GM19035 (cell line): ENCODE results near the gene BAZ2B.

Experiments used
- ATAC-seq: cut with Tn5 transposase; IDR thresholded peaks from one replicate; pipeline ENCODE4 v1.9.1; 2021; ENCODE audit not compliant: unreplicated experiment

Gene BAZ2B

GRCh38 chr2:159615367-159616285 is 722 bp downstream of the BAZ2B start:
- ATAC-seq = peak; percentile 67

DNA sequence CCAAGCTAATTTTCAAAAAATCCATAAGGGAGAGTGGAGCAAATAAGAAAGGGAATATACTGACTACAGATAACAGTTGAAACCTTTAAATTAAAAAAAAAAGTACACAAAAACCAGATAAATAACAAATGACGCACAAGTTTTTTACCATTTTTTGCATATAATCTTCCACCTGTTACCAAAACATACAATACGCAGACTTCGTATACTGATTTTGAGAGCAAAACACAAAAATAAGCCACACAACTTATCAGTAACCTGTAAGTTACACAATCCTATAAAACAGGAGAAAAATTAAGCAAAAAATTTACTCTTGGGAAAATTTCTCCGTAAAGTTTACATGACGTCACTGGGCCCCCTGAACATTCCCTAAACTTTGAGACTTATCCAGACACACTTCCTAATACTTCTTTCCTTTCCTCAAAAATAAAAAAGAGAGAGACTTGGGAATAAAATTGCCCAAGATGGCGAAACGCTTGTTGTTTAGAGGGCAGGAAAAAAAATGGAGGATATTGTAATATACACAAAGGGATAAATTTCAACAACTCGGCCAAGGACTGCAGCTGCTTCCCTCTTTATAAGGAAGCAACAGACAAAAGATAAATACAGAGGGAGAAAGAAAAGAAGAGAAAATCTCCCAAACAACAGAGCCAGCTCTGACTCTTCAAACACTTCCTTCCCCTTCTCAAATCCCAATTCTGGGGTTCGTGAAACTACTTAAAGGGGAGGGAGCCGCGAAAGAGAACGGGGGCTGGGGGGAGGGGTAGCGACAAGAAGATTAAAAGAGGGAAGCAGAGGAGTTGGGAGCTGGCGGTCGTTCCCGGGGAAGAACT is 1.6 kb downstream of the BAZ2B start:
- ATAC-seq = no peak

DNA sequence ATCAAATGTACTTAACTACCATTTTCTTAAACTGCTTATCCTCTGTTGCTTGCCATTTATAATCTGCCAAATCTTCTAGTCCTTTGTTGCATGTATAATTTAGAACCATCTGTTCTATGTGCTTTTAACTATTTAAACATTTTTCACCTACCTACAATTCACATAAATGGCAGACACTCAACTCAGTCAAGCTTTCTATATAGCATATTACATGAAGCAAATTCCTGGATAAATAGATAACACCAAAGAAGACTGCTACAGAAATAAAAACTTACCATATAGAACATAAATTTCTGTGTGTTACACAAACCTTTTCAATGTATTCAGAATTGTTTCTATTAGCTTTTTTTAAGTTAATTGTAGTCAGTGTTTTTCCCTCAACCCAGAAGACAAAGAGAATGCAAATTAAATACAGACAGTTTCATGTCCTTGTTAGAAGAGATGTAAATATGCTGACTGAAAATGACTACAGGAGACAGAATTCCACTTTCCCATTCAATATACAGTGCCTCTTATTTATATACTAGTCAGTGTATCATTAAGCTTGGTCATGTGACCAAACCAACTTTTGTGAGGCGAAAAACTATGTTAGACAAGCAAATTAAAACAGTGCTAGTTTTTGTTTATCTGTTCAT is 2.6 kb downstream of the BAZ2B start:
- ATAC-seq = no peak

DNA sequence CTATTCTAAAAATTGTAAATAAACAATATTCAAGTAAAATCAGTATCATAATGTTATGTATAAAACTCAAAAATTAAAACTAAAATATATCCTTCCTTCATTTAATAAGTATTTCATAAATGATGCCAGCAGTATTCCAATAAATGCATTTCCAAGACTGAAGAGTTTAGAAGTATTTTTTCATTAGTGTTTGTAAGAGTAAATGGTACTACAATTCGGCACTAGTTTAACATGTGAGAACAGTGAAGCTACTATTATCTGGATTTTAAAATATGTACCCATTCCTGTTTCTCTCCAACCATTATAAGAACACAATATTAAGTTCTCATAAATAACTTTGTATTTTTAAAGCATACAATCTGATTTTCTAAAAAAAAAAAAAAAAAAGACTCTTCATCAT is 3.3 kb downstream of the BAZ2B start:
- ATAC-seq = no peak

DNA sequence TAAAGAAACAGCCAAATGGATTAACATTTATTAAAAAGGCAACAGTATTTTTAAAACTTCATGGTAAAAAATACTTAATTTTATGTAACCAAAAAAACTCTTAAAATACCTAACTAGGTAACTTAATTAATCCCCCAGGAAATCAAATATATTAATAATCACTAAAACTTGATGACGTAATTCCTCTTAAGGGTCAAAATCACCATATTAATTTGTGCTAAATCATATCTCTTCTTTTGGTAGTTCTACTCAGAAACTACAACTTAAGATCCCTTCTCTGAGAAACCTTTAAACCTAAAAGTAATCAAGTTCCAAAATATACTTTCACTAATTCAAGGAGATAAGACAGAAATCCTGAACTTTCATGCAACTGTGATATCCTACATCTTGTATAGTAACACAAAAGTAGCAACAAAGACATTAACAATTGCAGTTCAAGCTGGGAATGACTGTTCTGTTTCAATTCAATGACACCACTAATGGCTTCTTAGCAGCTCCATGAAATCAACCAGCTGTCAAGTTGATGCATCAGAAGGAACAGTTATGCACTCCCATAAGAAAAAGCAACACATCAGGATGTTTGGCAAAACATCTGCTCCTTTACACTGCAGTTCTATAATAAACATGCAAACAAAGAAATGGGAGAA is 4.0 kb downstream of the BAZ2B start:
- ATAC-seq = no peak

DNA sequence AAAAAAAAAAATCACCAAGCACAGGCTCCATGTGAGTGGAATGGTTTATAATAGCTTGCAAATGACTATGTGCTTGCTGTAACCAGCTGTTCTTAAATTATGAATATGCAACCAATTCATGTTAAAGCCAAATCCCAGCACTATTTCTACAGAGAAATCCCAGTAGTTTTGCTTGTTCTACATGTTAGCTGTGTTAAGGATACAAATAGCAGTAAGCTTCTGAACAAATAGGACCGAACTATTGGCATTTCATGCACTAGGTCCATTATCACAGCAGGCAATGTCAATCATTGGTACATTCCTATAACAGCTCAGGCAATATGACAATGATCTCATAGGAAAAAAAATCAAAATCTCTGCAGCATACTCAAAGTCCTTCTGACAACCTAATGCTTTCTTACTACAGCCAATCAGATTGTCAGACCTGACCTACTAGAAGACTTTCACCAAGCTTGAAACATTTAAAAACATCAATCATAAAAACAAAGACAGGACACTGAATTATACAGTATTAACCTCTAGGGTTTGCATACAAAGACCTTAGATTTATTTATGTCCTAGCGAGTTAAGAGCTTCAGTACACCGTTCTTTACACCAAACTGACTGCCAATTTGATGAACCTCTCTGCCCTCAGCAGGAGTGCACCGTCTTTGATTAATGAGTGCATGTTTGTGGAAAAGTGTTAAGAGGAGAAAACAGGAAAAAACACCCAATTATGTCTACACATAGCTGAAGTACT is 6.4 kb downstream of the BAZ2B start:
- no peak for ATAC-seq

DNA sequence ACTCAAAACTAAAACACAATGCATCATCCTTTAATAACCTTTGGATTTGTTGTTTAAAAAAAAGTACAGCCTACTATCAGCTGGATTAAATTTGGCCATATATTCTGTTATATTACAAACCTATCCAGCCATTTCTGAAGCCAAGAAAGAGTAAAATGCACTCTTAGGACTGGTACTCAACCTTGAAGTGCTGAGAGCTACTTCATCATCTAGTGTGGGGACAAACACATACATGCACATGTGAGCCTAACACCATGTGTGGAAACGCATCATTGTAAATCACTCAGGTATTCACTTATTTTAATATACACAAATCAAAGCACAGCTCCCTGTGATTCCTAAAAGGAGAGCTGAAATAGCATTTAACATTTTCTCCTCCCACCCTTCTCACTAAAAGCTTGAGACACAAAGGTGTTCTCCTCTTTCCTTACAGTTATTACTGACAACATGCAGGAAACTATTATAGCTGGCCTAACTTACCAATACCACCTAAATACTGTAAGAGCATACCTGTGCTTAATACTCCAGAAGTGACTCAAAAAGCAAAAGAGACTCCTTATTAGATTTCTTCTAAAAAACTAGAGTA is 7.5 kb downstream of the BAZ2B start:
- ATAC-seq = no peak

- no peak for ATAC-seq
These were observed 8.2 kb downstream of the BAZ2B start for GRCh38 chr2:159608108-159608507.

GRCh38 chr2:159606287-159606686 is 10.1 kb downstream of the BAZ2B start:
- ATAC-seq = no peak

DNA sequence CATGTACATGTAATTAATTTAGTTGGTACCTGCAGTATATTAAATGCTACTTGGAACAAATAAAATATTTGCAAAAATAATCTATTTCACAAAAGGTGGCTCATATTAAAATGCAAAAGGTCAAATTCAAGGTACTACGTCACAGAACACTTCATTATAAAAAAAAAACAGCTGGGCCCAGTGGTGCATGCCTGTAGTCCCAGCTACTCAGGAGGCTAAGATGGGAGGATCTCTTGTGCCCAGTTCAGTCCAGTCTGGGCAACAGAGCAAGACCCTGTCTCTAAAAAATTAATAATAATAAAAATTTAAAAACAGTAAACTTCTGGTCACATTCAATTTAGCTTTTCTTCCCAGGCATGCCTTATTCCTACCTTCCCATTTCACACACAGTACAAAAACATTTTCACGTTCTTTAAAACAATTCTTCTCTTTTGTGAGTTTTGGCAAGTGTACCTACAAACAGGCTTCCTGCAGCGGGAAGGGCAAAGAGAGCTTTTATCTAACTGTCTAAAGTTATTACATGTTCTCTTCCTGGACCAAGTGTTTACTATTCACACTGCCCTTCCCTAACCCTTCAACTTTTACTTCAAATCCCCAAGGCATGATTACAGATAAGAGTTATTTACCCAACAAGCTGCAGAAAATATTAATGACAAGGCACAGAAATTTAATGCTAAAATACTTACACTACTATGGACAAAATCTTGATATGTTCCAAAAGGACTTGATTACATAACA is 10.7 kb downstream of the BAZ2B start:
- ATAC-seq = no peak

- ATAC-seq = no peak
These were observed 12.2 kb downstream of the BAZ2B start for GRCh38 chr2:159604159-159604558.

DNA sequence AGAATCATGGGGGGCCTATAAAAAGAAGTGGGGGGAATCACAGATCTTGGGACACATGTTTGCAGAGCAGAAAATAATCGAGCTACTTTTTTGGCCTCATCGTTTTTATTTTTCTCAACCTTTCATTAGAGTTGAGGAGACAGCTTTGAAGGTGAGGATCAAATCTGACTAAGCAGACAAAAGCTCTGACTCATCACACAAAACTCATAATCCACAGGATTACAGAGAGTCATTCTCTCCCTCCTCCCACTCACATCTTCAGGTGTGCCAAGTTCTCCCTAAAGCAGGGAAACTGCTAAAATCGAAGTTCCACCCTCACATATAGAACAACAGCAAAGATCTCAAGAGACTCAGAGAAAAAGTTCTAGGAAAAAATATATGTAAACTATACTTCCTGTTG is 15.6 kb downstream of the BAZ2B start:
- no peak for ATAC-seq

GRCh38 chr2:159595410-159596046 is 20.8 kb downstream of the BAZ2B start:
- no peak for ATAC-seq

DNA sequence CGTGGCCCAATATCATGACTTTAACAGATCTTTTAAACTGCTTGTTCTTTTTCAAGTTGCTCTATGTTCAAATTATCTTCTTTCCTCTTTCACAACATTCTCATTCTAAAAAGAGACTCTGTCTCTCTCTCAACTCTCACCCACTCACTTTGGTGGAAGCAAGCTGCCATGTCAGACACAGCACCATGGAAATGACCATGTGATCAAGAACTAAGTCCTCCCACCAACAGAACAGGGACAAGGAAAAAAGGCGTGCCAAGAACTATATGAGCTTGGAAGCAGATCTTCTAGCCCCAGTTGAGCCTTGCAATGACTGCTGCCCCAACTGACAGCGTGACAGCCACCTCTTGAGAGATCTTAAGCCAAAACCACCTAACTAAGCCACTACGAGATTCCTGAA is 23.9 kb downstream of the BAZ2B start:
- no peak for ATAC-seq

- no peak for ATAC-seq
These were observed 25.1 kb downstream of the BAZ2B start for GRCh38 chr2:159591221-159591620.

GRCh38 chr2:159589286-159589685 is 27.1 kb downstream of the BAZ2B start:
- ATAC-seq = no peak

DNA sequence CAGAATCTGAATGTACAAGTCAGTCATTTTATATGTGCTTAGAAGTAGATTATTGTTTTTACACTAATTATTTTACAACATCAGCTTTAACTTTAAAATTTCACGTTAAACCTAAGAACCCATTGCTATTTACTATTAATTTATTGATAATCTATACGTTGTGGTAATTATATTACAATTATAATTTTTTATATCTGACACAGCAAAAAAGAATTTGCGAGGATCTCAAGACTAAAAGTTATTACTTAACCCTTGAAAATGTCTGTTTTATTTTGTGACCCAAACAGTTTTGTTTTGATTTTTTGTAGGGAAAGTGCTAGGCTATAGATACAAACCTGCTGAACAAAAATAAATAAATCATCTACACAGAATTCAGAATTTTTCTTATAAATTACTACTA is 30.3 kb downstream of the BAZ2B start:
- ATAC-seq = no peak

- ATAC-seq = no peak
These were observed 30.7 kb downstream of the BAZ2B start for GRCh38 chr2:159585622-159586021.

GRCh38 chr2:159584796-159585195 is 31.6 kb downstream of the BAZ2B start:
- ATAC-seq = no peak
